Upper lobe of right lung (tissue), 1 donor: ENCODE results near the gene XYLT1. TPM values are rescaled to one million over a fixed set of nuclear protein-coding genes. Genes with fewer than 3 reads are reported as not detected.
A peak's percentile ranks its signal among the peaks of the same experiment; 100 is the strongest.

Experiments used
- ATAC-seq: fragments of 200-7000 bp; cut with Tn5 transposase; one replicate; pipeline ENCODE4 v1.9.1; 2020; ENCODE audit warnings: mild to moderate bottlenecking, moderate library complexity
- DNase-seq: peaks from one replicate; pipeline ENCODE4 v3.0.0-alpha.2; 2020
- H3K27ac ChIP-seq: fragments of 200-600 bp; one replicate; pipeline ENCODE4 v1.8.0; 2022
- H3K27me3 ChIP-seq: fragments of 200-600 bp; one replicate; pipeline ENCODE4 v1.8.0; 2022; ENCODE audit warnings: mild to moderate bottlenecking
- H3K36me3 ChIP-seq: fragments of 200-600 bp; one replicate; pipeline ENCODE4 v1.8.0; 2022
- H3K4me1 ChIP-seq: fragments of 200-600 bp; one replicate; pipeline ENCODE4 v1.8.0; 2022
- H3K4me3 ChIP-seq: fragments of 200-600 bp; one replicate; pipeline ENCODE4 v1.8.0; 2022; ENCODE audit warnings: mild to moderate bottlenecking
- H3K9me3 ChIP-seq: fragments of 200-600 bp; one replicate; pipeline ENCODE4 v1.8.0; 2022
- intact Hi-C: fragments of 100-400 bp; cut with DNase I; formaldehyde crosslinking; loops from one replicate; pipeline ENCODE4 v1.11.0; 2022
- total RNA-seq: library from RNA; stranded (reverse); fragmentation: NEBNext Ultra II Directional; extraction: Animal tissue kit (Norgen Biotek cat#: 25700); gene quantifications from one replicate; pipeline ENCODE4 v1.2.1, GENCODE V29; 2021
- TF ChIP-seq, protein P1 (sequence below): fragments of 200-600 bp; IDR thresholded peaks from one replicate; pipeline ENCODE4 v1.8.0; 2022; ENCODE audit warnings: antibody characterized with exemption
- donor health status: DM: no; HTN: yes; CAD: no; lungs with severe emphysema.

Gene XYLT1
- total RNA-seq, 1 donor from 2014 or later, result 12.1 TPM

GRCh38 chr16:17437127-17437720, 33.5 kb downstream of the XYLT1 start:
- H3K27ac ChIP-seq, result no peak overlapping the region
- intact Hi-C loops, result no loop called here
- no peak overlapping the region for H3K4me3 ChIP-seq
- DNase-seq (no peak), ATAC-seq (no peak)
- no peaks in the 10 kb centered on the region for H3K36me3 ChIP-seq
- H3K4me1 ChIP-seq, result no peaks in the 10 kb centered on the region
- no peaks in the 10 kb centered on the region for H3K9me3 ChIP-seq
- TF ChIP-seq, protein P1, sequence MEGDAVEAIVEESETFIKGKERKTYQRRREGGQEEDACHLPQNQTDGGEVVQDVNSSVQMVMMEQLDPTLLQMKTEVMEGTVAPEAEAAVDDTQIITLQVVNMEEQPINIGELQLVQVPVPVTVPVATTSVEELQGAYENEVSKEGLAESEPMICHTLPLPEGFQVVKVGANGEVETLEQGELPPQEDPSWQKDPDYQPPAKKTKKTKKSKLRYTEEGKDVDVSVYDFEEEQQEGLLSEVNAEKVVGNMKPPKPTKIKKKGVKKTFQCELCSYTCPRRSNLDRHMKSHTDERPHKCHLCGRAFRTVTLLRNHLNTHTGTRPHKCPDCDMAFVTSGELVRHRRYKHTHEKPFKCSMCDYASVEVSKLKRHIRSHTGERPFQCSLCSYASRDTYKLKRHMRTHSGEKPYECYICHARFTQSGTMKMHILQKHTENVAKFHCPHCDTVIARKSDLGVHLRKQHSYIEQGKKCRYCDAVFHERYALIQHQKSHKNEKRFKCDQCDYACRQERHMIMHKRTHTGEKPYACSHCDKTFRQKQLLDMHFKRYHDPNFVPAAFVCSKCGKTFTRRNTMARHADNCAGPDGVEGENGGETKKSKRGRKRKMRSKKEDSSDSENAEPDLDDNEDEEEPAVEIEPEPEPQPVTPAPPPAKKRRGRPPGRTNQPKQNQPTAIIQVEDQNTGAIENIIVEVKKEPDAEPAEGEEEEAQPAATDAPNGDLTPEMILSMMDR, result no peak
- H3K27me3 ChIP-seq, result no peaks in the 10 kb centered on the region

DNA sequence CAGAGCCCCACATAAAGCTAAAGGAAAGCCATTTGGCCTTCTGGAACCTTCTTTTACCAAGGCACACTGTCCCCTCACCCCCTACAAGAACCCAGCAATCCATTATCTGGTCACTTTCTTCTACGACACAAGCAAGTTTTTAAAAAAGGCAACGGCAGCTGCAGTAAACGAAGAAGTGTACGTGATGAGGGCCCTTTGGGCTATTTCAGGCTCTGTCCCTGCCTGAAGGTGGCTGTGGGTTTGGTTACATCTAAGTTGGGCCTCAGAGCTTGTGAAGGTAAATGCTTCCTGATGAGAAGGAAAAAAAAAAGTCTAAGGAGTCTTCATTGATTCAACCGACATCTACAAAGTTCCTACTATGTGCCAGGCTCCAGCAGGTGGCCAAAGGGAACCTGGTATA, 35.4 kb downstream of the XYLT1 start:
- TF ChIP-seq, protein P1, result no peak
- no peaks in the 10 kb centered on the region for H3K36me3 ChIP-seq
- DNase-seq (no peak), ATAC-seq (no peak)
- no peak overlapping the region for H3K4me3 ChIP-seq
- H3K4me1 ChIP-seq, result no peaks in the 10 kb centered on the region
- no peaks in the 10 kb centered on the region for H3K9me3 ChIP-seq
- intact Hi-C loops, result no loop called here
- H3K27me3 ChIP-seq, result no peaks in the 10 kb centered on the region
- no peak overlapping the region for H3K27ac ChIP-seq

DNA sequence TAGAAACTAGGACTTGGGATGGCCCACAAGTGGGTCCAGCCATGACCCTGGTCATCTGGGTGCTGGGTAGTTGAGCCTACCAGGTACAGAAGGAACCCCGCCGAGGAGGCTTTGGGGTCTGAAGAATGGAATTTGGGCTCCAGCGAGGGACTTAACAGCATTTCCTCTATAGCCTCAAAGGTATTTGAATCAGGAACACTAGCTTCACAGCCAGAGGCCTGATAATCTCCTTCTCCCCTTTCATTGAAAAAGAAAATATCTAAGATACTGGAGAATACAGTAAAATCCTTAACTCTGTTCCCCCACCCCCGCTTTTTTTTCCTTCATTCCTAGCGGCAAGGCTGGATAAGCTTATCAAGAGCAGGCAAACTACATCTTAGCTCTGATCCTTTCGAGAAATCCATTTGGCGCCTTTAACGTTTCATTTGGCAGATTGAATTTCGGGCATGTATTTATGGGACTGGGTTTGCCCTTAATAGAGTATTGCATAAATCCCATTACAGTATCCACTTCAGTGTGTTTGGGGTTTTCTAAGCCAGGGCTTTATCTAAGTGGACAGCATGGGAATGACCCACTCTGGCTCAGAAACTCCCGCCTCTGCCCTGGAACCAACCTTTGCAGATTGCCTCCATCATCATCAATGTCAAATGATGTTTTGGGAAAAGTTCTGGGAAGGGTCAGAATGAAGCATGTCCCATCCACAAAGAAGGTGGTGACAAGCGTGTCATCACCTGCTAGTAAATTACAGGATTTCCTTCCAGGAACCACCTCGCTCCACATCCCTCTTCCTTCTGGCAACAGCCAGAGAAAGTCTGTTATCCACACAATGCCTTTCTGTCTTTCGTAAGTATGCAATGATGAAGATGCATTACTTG, 36.9 kb downstream of the XYLT1 start:
- H3K9me3 ChIP-seq, result no peaks in the 10 kb centered on the region
- TF ChIP-seq, protein P1, result no peak
- H3K4me1 ChIP-seq, result no peaks in the 10 kb centered on the region
- H3K27ac ChIP-seq, result no peak overlapping the region
- intact Hi-C loops, result no loop called here
- no peak overlapping the region for H3K4me3 ChIP-seq
- no peak for DNase-seq
- H3K27me3 ChIP-seq, result no peaks in the 10 kb centered on the region
- no peaks in the 10 kb centered on the region for H3K36me3 ChIP-seq
- ATAC-seq, result peak; percentile 33

DNA sequence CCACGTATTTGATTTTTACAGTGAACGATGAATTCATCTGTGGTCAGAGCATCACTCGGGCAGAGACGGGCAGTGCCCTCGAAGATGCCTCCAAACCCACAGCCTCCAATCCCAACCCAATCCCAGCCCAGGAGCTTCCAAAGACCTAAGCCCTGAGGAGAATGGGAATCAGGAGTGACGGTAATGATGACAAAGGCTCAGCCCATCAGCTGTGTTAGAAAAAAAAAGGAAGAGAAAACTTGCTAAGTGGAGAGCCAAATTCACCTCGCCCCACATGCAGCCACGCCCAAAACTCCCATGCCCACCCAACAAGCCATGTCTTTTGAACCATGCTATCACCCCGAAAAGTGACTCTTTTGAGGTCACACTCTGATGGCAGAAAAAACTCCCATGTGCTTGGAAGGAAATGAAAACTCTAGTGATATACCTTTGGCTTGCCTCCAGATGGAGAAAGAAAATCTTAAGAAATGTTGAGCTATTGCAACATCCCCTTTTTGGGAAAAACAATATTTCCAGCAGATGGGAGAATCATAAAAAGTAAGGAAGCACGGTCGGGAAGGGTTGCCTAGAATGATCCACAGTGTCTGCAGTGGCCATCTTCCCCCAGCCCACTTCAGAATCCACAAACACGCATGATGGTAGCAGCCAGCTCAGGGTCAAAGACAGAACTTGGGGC, 37.7 kb downstream of the XYLT1 start:
- H3K27ac ChIP-seq, result no peak overlapping the region
- no peaks in the 10 kb centered on the region for H3K4me1 ChIP-seq
- H3K9me3 ChIP-seq, result no peaks in the 10 kb centered on the region
- no peak overlapping the region for H3K4me3 ChIP-seq
- DNase-seq (no peak), ATAC-seq (no peak)
- H3K27me3 ChIP-seq, result no peaks in the 10 kb centered on the region
- intact Hi-C loops, result no loop called here
- TF ChIP-seq, protein P1, result no peak
- no peaks in the 10 kb centered on the region for H3K36me3 ChIP-seq

DNA sequence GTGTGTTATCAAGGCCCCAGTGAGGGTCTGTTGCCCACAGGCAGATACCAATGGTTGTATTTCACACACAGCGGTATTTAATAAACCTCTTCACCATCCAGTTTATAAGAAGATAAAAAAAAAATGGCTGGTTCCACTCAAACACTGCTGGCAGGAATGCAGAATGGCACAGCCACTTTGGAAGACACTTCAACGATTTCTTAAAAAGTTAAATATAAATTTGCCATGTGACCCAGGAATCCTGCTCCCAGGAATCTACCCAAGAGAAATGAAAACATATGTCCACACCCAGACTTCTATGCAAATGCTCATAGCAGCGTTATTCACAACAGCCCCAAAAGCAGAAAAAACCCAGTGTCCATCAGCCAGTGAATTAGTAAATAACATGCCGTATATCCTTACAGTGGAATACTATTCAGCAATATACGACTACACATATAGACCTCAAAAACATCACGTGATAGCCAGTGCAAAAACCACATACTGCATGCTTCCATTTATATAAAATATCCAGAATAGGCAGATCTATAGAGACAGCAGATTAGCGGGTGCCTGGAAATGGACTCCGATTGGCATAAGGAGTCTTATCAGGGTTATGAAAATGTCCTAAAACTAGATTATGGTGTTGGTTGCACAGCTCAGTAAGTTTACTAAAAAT, 38.7 kb downstream of the XYLT1 start:
- TF ChIP-seq, protein P1, result no peak
- intact Hi-C loops, result no loop called here
- Histone ChIP-seq H3K4me1 (no peaks in the 10 kb centered on the region), H3K27ac (no peak overlapping the region), H3K36me3 (no peaks in the 10 kb centered on the region), H3K27me3 (no peaks in the 10 kb centered on the region), H3K9me3 (no peaks in the 10 kb centered on the region), H3K4me3 (no peak overlapping the region)
- ATAC-seq (no peak), DNase-seq (no peak)
